K562 (cell line): ENCODE results near the gene MBP. TPM values are rescaled to one million over a fixed set of nuclear protein-coding genes. Genes with fewer than 3 reads are reported as not detected.

Experiments used
- ATAC-seq: fragments of 200-7000 bp; cut with Tn5 transposase; 3 replicates; pipeline ENCODE4 v1.9.1; 2020; ENCODE audit warnings: moderate library complexity
- BruUV-seq: library from RNA; stranded (reverse); fragments of 400-500 nt; replicated peaks from 2 replicates; lab custom pipeline; 2021; lab: Mats Ljungman, UMichigan
- CTCF ChIA-PET: fragments of 300-600 bp; formaldehyde crosslinking; extraction: SDS; loops from one replicate; lab custom pipeline; 2021; ENCODE audit warnings: low intra/inter-chr PET ratio; lab: Yijun Ruan, JAX
- POLR2A ChIA-PET: fragments of 300-600, 350-650 bp; sonication (Branson Sonifier 250); formaldehyde crosslinking; extraction: SDS; loops from one replicate; lab custom pipeline; 2021; ENCODE audit warnings: antibody characterized with exemption, inconsistent platforms; lab: Yijun Ruan, JAX
- DNase-seq, 4 experiments: peaks; one replicate each; pipeline versions ENCODE4 v3.0.0 to v3.0.0-alpha.2; 2011 to 2018; ENCODE audit warnings: low spot score in 3 of 4, mixed read lengths in 3 of 4; ENCODE audit errors: extremely low read depth in 1 of 4
- FAIRE-seq: peaks from 2 replicates; lab custom pipeline; 2011; peaks lifted over from hg19 to GRCh38; lab: Jason Lieb, UNC
- H2AFZ ChIP-seq: 2 replicates; pipeline ENCODE4 v1.6.0; 2011; ENCODE audit warnings: low read depth, low read length, control low read depth, inconsistent platforms
- H3K27ac ChIP-seq: fragments of 200-600 bp; 3 replicates; pipeline ENCODE4 v1.8.0; 2011; ENCODE audit warnings: low read depth, mild to moderate bottlenecking, control low read depth, inconsistent platforms, low read length, moderate library complexity, mixed read lengths; ENCODE audit errors: extremely low read depth
- H3K27me3 ChIP-seq, 2 experiments: fragments of 300-600 bp in 1 of 2; 2 replicates in 1 of 2; 3 replicates in 1 of 2; pipeline versions ENCODE4 v1.6.0 to v1.8.0; 2011; ENCODE audit warnings: inconsistent platforms in 2 of 2, low read length in 2 of 2, mild to moderate bottlenecking in 1 of 2, mixed read lengths in 1 of 2, moderate library complexity in 1 of 2; ENCODE audit not compliant: control insufficient read depth in 2 of 2, insufficient read depth in 2 of 2
- H3K36me3 ChIP-seq: fragments of 300-600 bp; 3 replicates; pipeline ENCODE4 v1.8.0; 2011; ENCODE audit warnings: mild to moderate bottlenecking, low read length, inconsistent platforms; ENCODE audit not compliant: control insufficient read depth, insufficient read depth
- H3K4me1 ChIP-seq, 2 experiments: fragments of 200-600 bp in 1 of 2; replicated peaks in 1 of 2; 2 replicates in 1 of 2; 3 replicates in 1 of 2; pipeline versions ENCODE4 v1.5.1 to v1.8.0; 2011; ENCODE audit warnings: inconsistent platforms in 2 of 2, low read length in 2 of 2, mild to moderate bottlenecking in 1 of 2, mixed read lengths in 1 of 2, moderate library complexity in 1 of 2; ENCODE audit not compliant: control insufficient read depth in 2 of 2, insufficient read depth in 2 of 2
- H3K4me2 ChIP-seq: 2 replicates; pipeline ENCODE4 v1.6.1; 2011; ENCODE audit warnings: low read length, control low read depth, inconsistent platforms, mixed read lengths; ENCODE audit not compliant: insufficient read depth
- H3K4me3 ChIP-seq: fragments of 200-600 bp; sonication (generic), shearing (Covaris generic); 2 replicates; pipeline ENCODE4 v1.5.1; 2016; ENCODE audit warnings: control low read depth, inconsistent platforms
- H3K79me2 ChIP-seq: fragments of 200-600 bp; 3 replicates; pipeline ENCODE4 v1.8.0; 2011; ENCODE audit warnings: low read length, inconsistent platforms; ENCODE audit not compliant: control insufficient read depth, insufficient read depth
- H3K9ac ChIP-seq, 2 experiments: 2 replicates each; pipeline versions ENCODE4 v1.6.0 to v1.6.1; 2011; ENCODE audit warnings: low read depth in 2 of 2, low read length in 2 of 2, control low read depth in 1 of 2, inconsistent platforms in 1 of 2, mild to moderate bottlenecking in 1 of 2, mixed read lengths in 1 of 2; ENCODE audit not compliant: insufficient read depth in 1 of 2
- H3K9me1 ChIP-seq: one replicate; pipeline ENCODE4 v1.6.0; 2011; ENCODE audit warnings: inconsistent platforms, mild to moderate bottlenecking, low read length, moderate library complexity; ENCODE audit not compliant: control insufficient read depth, insufficient read depth
- H3K9me3 ChIP-seq: replicated peaks from 2 replicates; pipeline ENCODE4 v1.5.1; 2011; ENCODE audit warnings: low read depth, low read length, inconsistent platforms; ENCODE audit not compliant: control insufficient read depth, insufficient read depth
- H4K20me1 ChIP-seq: replicated peaks from 2 replicates; pipeline ENCODE4 v1.6.1; 2011; ENCODE audit warnings: low read length, inconsistent platforms, mixed read lengths; ENCODE audit not compliant: control insufficient read depth, insufficient read depth
- FOXA1 ChIP-seq: fragments of 450-650 bp; IDR thresholded peaks from 2 replicates; pipeline ENCODE4 v1.6.1; 2016; ENCODE audit warnings: mild to moderate bottlenecking, borderline replicate concordance
- HNRNPL ChIP-seq: fragments of 200-400 bp; formaldehyde crosslinking; IDR thresholded peaks from 2 replicates; pipeline ENCODE4 v1.6.1; 2017; ENCODE audit warnings: low read depth, mild to moderate bottlenecking, low read length
- MEIS2 ChIP-seq: fragments of 450-650 bp; IDR thresholded peaks from 2 replicates; pipeline ENCODE4 v1.6.1; 2014; ENCODE audit warnings: mild to moderate bottlenecking; ENCODE audit not compliant: partially characterized antibody
- NFATC3 ChIP-seq: fragments of 450-650 bp; IDR thresholded peaks from 2 replicates; pipeline ENCODE4 v1.6.1; 2017; ENCODE audit warnings: mild to moderate bottlenecking
- NFIC ChIP-seq: fragments of 450-650 bp; IDR thresholded peaks from 2 replicates; pipeline ENCODE4 v1.6.1; 2017; ENCODE audit warnings: mild to moderate bottlenecking, inconsistent platforms
- POLR2H ChIP-seq: IDR thresholded peaks from 2 replicates; pipeline ENCODE4 v1.6.1; 2016; ENCODE audit warnings: missing genetic modification characterization, low read depth, mild to moderate bottlenecking, control low read depth, missing compliant biosample characterization, moderate library complexity
- PRPF4 ChIP-seq: fragments of 200-400 bp; formaldehyde crosslinking; IDR thresholded peaks from one replicate; pipeline ENCODE4 v1.6.1; 2017; ENCODE audit warnings: low read length, low read depth, mild to moderate bottlenecking; ENCODE audit not compliant: insufficient read depth, poor library complexity, severe bottlenecking
- THAP7 ChIP-seq: fragments of 250-450 bp; sonication (Bioruptor Pico); IDR thresholded peaks from 2 replicates; pipeline ENCODE4 v1.5.0; 2021
- TSHZ1 ChIP-seq: fragments of 250-450 bp; sonication (Bioruptor Pico); IDR thresholded peaks from 2 replicates; pipeline ENCODE4 v1.4.0; 2020; ENCODE audit warnings: mild to moderate bottlenecking, moderate library complexity
- ZC3H11A ChIP-seq: IDR thresholded peaks from 2 replicates; pipeline ENCODE4 v1.6.1; 2012; ENCODE audit warnings: low read depth, low read length, improper control_type of control experiment
- ZFP36 ChIP-seq: fragments of 150-350 bp; IDR thresholded peaks from 2 replicates; pipeline ENCODE4 v1.6.1; 2018; ENCODE audit warnings: low read length, low read depth; ENCODE audit not compliant: partially characterized antibody
- ZKSCAN3 ChIP-seq: fragments of 250-450 bp; sonication (Bioruptor Pico); IDR thresholded peaks from 2 replicates; pipeline ENCODE4 v1.4.0; 2020
- ZNF140 ChIP-seq: fragments of 250-450 bp; sonication (Bioruptor Pico); IDR thresholded peaks from 2 replicates; pipeline ENCODE4 v1.8.0; 2021; ENCODE audit warnings: moderate library complexity, mild to moderate bottlenecking, inconsistent platforms
- ZNF143 ChIP-seq: sonication (generic); formaldehyde crosslinking; IDR thresholded peaks from 2 replicates; pipeline ENCODE4 v1.9.0; 2022; ENCODE audit warnings: mild to moderate bottlenecking, missing genetic modification reagents
- ZNF280B ChIP-seq: fragments of 250-450 bp; sonication (Bioruptor Pico); IDR thresholded peaks from 2 replicates; pipeline ENCODE4 v1.5.1; 2021; ENCODE audit warnings: mild to moderate bottlenecking
- ZNF707 ChIP-seq: fragments of 250-450 bp; sonication (Bioruptor Pico); conservative IDR thresholded peaks from 2 replicates; pipeline ENCODE4 v1.8.0; 2022; ENCODE audit warnings: inconsistent platforms, mild to moderate bottlenecking, moderate library complexity
- ZSCAN32 ChIP-seq: fragments of 450-650 bp; formaldehyde crosslinking; IDR thresholded peaks from 2 replicates; pipeline ENCODE4 v1.4.0; 2020; ENCODE audit warnings: mild to moderate bottlenecking, moderate library complexity
- WGBS: fragments of 100-300 bp; shearing (Covaris generic); methylation state at CpG from one replicate; pipeline ENCODE4 v1.1.6; 2016; ENCODE audit warnings: low coverage, mixed read lengths; ENCODE audit not compliant: insufficient coverage; ENCODE audit errors: missing lambda C conversion rate; 5-methylcytosine and 5-hydroxymethylcytosine counted together
- in situ Hi-C: fragments of 300-500 bp; cut with MboI; formaldehyde crosslinking; loops from 4 replicates; pipeline ENCODE4 v1.15.0; 2018; ENCODE audit warnings: inconsistent platforms, mixed read lengths
- intact Hi-C: fragments of 100-400 bp; cut with micrococcal nuclease; formaldehyde crosslinking; loops from 2 replicates; pipeline ENCODE4 v1.14.2; 2022
- polyA plus RNA-seq, 8 experiments: library from polyadenylated mRNA; depleted of rRNA in 4 of 8; stranded (reverse) in 5 of 8; unstranded in 3 of 8; fragments of >200 nt; fragmentation: Nextera tagmentation in 2 of 8; fragmentation: Illumina TruSeq in 1 of 8; extraction: Ambion mirVana in 2 of 8; extraction: Trizol in 1 of 8; gene quantifications; 2 replicates each; pipeline versions ENCODE4 v1.2.1 to v1.2.3, GENCODE V29; 2011 to 2014; ENCODE audit warnings: inconsistent platforms in 1 of 8, missing spikeins in 1 of 8
- total RNA-seq, 7 experiments: library from RNA; depleted of rRNA in 6 of 7; stranded (reverse); fragments of >200 nt in 6 of 7; fragmentation: Illumina TruSeq in 2 of 7; extraction: Trizol in 2 of 7; gene quantifications; 2 replicates each; pipeline versions ENCODE4 v1.2.1 to v1.2.3, GENCODE V29; 2011 to 2021; ENCODE audit warnings: low replicate concordance in 1 of 7

Gene MBP
- total and polyA plus RNA-seq, 9 of the 15 experiments (the other 6 are each of a cell fraction or from before 2014, with no cell fraction given) = 0.09 TPM; not detected in 8

GRCh38 chr18:76963936-76964335 lies 168.6 kb downstream of the MBP start:
- Histone ChIP-seq H4K20me1 (no peaks in the 10 kb centered on the region), H3K4me2 (no peak overlapping the region), H3K27me3 (no peaks in the 10 kb centered on the region), H3K4me3 (no peak overlapping the region), H3K27ac (no peak overlapping the region), H3K36me3 (peaks cover 4% of the 10 kb centered on the region; the same call in 1 of the 3 replicates), H3K9me3 (no peaks in the 10 kb centered on the region), H3K4me1 (no peaks in the 10 kb centered on the region), H2AFZ (no peak overlapping the region), H3K79me2 (no peaks in the 10 kb centered on the region), H3K9ac (no peak overlapping the region), H3K9me1 (no peaks in the 10 kb centered on the region)
- in situ Hi-C loops (no loop called here), intact Hi-C loops (no loop called here)
- ATAC-seq = no peak
- ChIA-PET CTCF (no interaction called here), POLR2A (no interaction called here)
- no peak for DNase-seq
- 38% methylated on average over 2 of the region's 2 CpGs for WGBS
- no peak for FAIRE-seq
- BruUV-seq = no TSS peak
- TF ChIP-seq ZNF140 (CRISPR knock-in tag) (no peak), ZNF143 (CRISPR knock-in tag) (no peak), ZSCAN32 (CRISPR knock-in tag) (no peak), ZKSCAN3 (CRISPR knock-in tag) (no peak), NFIC (no peak), PRPF4 (no peak), THAP7 (CRISPR knock-in tag) (no peak), ZC3H11A (no peak), ZNF707 (CRISPR knock-in tag) (no peak), MEIS2 (no peak), ZNF280B (CRISPR knock-in tag) (no peak), ZFP36 (no peak), NFATC3 (no peak), TSHZ1 (CRISPR knock-in tag) (no peak), POLR2H (tag) (no peak), HNRNPL (no peak), FOXA1 (no peak)
